ENCODE results near the gene PSMD9. TPM values are rescaled to one million over a fixed set of nuclear protein-coding genes. Genes with fewer than 3 reads are reported as not detected.
"Not testable (repeated sequence)": the region's sequence is repeated elsewhere in the genome, so short reads cannot be mapped to it uniquely, and the experiment has no call there.

PSMD9 gene
- polyA plus RNA-seq, 1 experiment: 57.7 TPM

DNA sequence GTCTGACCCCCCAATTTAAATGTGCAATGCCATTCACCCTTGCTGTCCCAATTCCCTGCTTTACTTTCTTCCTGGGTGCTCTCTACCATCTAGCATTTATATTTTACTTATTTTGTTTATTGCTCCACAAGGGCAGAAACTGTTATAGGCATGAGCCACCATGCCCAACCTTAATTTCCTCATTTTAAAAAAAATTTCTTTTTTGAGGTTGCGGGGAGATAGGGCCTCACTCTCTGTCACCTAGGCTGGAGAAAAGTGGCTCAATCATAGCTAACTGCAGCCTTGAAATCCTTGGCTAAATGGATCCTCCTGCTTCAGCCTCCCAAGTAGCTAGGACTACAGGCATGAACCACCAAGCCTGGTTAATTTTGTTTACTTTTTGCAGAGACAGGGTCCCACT lies 42.9 kb upstream of the PSMD9 start:
- CTCF ChIA-PET: no interaction called here
- no peak overlapping the region for H3K4me3 ChIP-seq (ENCODE audit: low read depth, low read length)

GRCh38 chr12:121849211-121849610 lies 39.4 kb upstream of the PSMD9 start:
- ChIA-PET CTCF (no interaction called here), POLR2A (no interaction called here)
- no peak overlapping the region for H3K4me3 ChIP-seq (ENCODE audit: low read depth, low read length)
- no peak overlapping the region for H3K27ac ChIP-seq (ENCODE audit: low read depth, low read length)
- no peak for TF ChIP-seq CTCF (IDR thresholded peaks at IDR 0.05; ENCODE audit: low read depth, low read length)
- H3K27me3 ChIP-seq (ENCODE audit: control insufficient read depth, insufficient read depth, low read length): no peaks in the 10 kb centered on the region
- H3K9me3 ChIP-seq (ENCODE audit: control insufficient read depth, insufficient read depth, low read length): no peaks in the 10 kb centered on the region
- DNase-seq (ENCODE audit: low read depth, low spot score): no peak

More for the DNA sequence above, 42.9 kb upstream of the PSMD9 start:
- Histone ChIP-seq H3K27ac (ENCODE audit: low read depth, low read length) (no peak overlapping the region), H3K9me3 (ENCODE audit: control insufficient read depth, insufficient read depth, low read length) (no peaks in the 10 kb centered on the region), H3K27me3 (ENCODE audit: control insufficient read depth, insufficient read depth, low read length) (no peaks in the 10 kb centered on the region)
- no peak for DNase-seq (ENCODE audit: low read depth, low spot score)
- POLR2A ChIA-PET: interaction anchor here (0.5 to 0.6 kb wide), 2 partner anchors 16 to 49 kb away, joined by 3 read pairs; no protein-coding TSS in a partner anchor
- TF ChIP-seq CTCF (IDR thresholded peaks at IDR 0.05; ENCODE audit: low read depth, low read length): no peak

DNA sequence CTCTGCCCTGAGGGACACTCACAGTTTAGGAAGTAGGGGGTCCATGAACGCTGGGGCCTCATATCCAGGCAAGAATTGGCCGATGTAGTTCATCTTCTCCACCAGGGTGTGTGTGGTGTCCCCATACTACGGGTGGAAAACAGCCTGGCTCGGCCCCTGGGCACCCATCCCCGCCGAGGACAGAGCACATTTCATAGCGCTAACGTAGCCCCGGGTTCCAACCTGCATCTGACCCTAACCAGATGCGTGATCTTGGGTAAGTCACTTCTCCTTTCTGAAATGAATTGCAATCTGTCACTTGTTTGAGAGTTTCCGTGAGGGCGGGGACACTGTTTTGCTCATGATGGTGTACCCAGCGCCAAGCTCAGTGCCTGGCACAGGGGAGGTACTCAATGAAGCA lies 38.9 kb upstream of the PSMD9 start:
- Histone ChIP-seq H3K27me3 (ENCODE audit: control insufficient read depth, insufficient read depth, low read length) (no peaks in the 10 kb centered on the region), H3K9me3 (ENCODE audit: control insufficient read depth, insufficient read depth, low read length) (no peaks in the 10 kb centered on the region), H3K4me3 (ENCODE audit: low read depth, low read length) (no peak overlapping the region), H3K27ac (ENCODE audit: low read depth, low read length) (no peak overlapping the region)
- no peak for TF ChIP-seq CTCF (IDR thresholded peaks at IDR 0.05; ENCODE audit: low read depth, low read length)
- ChIA-PET POLR2A (no interaction called here), CTCF (no interaction called here)
- no peak for DNase-seq (ENCODE audit: low read depth, low spot score)

DNA sequence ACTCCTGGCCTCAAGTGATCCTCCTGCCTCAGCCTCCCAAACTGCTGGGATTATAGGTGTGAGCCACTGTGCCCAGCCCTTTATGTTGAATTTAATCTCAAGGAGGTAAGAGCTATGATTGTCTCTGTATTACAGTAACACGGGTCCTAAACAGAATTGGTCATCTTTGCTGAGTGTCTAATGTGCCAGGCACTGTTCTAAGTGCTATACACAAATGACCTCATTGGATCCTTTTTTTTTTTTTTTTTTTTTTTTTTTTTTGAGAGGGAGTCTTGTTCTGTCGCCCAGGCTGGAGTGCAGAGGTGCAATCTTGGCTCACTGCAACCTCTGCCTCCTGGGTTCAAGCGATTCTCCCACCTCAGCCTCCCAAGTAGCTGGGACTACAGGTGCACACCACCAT lies 36.2 kb upstream of the PSMD9 start:
- H3K4me3 ChIP-seq (ENCODE audit: low read depth, low read length); H3K27ac ChIP-seq (ENCODE audit: low read depth, low read length); DNase-seq (ENCODE audit: low read depth, low spot score); POLR2A ChIA-PET; H3K27me3 ChIP-seq (ENCODE audit: control insufficient read depth, insufficient read depth, low read length); H3K9me3 ChIP-seq (ENCODE audit: control insufficient read depth, insufficient read depth, low read length): not testable (repeated sequence)
- CTCF ChIA-PET: interaction anchor here (0.9 kb wide), 1 partner anchor 58 kb away, joined by 4 read pairs; no protein-coding TSS in a partner anchor

DNA sequence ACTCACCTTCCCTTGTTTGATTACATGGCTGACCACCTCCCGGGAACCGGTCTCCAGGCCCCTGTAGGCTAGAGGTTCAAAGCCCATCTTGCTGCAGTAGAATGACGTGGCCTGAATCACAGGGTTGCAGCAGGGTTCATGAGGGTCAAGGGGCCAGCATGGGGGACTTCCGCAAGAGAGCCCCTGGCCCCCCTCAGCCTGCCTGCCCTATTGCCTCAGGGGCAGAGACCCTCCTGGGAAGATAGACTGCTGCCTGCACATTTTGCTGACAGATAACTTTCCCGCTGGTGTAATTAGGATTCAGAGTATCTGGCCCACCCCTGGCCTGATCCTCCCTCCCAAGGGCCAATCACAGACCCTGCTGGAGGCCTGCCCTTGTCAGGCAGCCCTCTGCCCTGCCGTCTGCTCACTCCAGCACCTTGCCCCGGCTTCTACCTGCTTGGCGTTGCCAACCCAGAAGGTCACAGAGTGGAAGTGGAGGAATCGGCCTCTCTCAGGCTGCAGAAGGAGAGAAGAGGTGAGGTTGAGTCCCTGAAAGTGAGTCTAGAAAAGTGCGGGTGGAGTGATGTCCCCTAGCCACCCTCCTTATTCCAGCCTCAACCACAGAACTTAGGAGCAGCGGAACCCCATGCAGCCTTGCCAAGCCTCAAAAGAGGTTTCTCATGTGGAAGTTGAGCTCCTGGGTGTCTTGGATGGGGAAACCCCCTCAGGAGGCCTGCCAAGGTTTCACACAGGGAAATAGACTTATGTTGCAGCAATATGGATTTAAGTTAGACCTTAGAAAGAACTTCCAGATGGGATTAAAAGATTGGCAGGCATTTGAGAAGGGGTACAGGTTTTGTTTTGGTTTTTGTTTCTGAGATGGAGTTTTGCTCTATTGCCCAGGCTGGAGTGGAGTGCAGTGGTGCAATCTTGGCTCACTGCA lies 31.0 kb upstream of the PSMD9 start:
- POLR2A ChIA-PET: interaction anchor here (0.6 kb wide), 1 partner anchor 29 kb away, joined by 4 read pairs; no protein-coding TSS in a partner anchor
- CTCF ChIA-PET: no interaction called here
- DNase-seq (ENCODE audit: low read depth, low spot score): no peak

More for the DNA sequence above, 31.0 kb upstream of the PSMD9 start:
- Histone ChIP-seq H3K27me3 (ENCODE audit: control insufficient read depth, insufficient read depth, low read length) (no peaks in the 10 kb centered on the region), H3K4me3 (ENCODE audit: low read depth, low read length) (no peak overlapping the region), H3K9me3 (ENCODE audit: control insufficient read depth, insufficient read depth, low read length) (no peaks in the 10 kb centered on the region), H3K27ac (ENCODE audit: low read depth, low read length) (no peak overlapping the region)
- no peak for TF ChIP-seq CTCF (IDR thresholded peaks at IDR 0.05; ENCODE audit: low read depth, low read length)
